Activated T-cell treated with anti-CD3 and anti-CD28 coated beads, Interleukin-2, amount 50 U/mL, for 4 hours (primary cell): ENCODE data around the gene CLASRP. TPM values are rescaled to one million over a fixed set of nuclear protein-coding genes. Genes with fewer than 3 reads are reported as not detected.

Experiments
- ATAC-seq, 2 donors: fragments of 200-7000 bp; cut with Tn5 transposase; one replicate each; pipeline ENCODE4 v1.10.0; 2021
- DNase-seq: peaks from one replicate; pipeline ENCODE4 v3.0.0-alpha.2; 2020
- H3K27me3 Mint-ChIP-seq: one replicate; pipeline ENCODE4 v1.8.0; 2021; ENCODE audit warnings: low read depth, mixed read lengths
- H3K36me3 Mint-ChIP-seq: one replicate; pipeline ENCODE4 v1.8.0; 2022; ENCODE audit warnings: mixed read lengths; ENCODE audit not compliant: insufficient read depth
- H3K4me1 Mint-ChIP-seq: one replicate; pipeline ENCODE4 v1.8.0; 2021; ENCODE audit warnings: low read depth, mixed read lengths
- H3K4me3 Mint-ChIP-seq: one replicate; pipeline ENCODE4 v1.8.0; 2021; ENCODE audit warnings: mild to moderate bottlenecking, moderate library complexity, mixed read lengths
- H3K9me3 Mint-ChIP-seq: one replicate; pipeline ENCODE4 v1.8.0; 2021; ENCODE audit warnings: mixed read lengths
- total RNA-seq, 3 donors: library from RNA; stranded (reverse); gene quantifications; one replicate each; pipeline ENCODE4 v1.2.1, GENCODE V29; 2021

CLASRP gene
- total RNA-seq, 3 donors from 2014 or later = 111 to 114 (median 114) TPM

DNA sequence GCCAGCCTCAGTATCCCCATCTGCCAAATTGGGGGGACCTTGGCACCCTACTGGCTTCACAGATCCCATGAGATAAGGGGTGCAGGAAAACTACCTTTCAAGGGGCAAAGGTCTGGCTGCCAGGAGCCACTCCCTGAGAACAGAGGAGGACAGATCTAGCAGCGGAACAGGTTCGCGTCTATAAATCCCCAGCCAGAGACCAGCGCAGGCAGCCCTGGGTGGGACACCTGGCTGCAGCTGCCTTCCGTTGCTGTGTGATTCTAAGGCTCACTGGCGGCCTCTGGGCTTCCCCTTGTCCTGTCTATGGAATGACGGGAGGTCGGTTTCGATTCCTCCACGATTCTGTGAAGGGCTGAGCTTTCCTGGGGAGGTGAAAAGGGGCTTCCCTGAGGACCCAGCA is 30.3 kb upstream of the CLASRP start:
- no peaks in the 10 kb centered on the region for H3K27me3 Mint-ChIP-seq
- DNase-seq (no peak), ATAC-seq (no peak)
- H3K4me1 Mint-ChIP-seq = peaks cover 6% of the 10 kb centered on the region
- no peaks in the 10 kb centered on the region for H3K9me3 Mint-ChIP-seq
- no peak overlapping the region for H3K4me3 Mint-ChIP-seq
- H3K36me3 Mint-ChIP-seq = peaks cover 21% of the 10 kb centered on the region

DNA sequence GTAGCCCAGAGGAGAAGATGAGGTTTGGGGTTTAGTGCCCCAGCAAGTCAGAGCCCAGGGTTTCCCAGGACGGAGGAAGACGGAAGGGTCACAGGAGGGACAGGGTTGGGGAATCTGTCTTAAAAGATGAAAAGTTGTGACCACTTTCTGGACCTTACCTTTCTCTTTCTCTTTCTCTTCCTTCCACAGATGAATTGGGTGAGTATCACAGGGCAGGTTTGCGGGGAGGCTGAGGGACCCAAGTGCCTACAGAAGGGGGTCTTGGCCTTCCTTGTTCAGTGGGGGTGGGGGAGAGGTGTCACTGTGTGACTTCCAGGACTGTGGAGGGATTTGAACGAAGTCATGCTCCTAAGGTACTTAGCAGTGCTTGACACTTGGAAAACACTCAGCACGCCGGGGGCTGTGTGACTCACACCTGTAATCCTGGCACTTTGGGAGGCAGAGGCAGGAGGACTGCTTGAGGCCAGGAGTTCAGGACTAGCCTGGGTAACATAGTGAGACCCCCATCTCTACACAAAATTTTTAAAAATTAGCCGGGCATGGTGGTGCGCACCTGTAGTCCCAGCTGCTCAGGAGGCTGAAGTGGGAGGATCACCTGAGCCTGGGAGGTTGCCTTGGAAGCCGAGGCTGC is 29.1 kb upstream of the CLASRP start:
- peaks cover 21% of the 10 kb centered on the region for H3K36me3 Mint-ChIP-seq
- ATAC-seq (no peak), DNase-seq (no peak)
- H3K9me3 Mint-ChIP-seq = no peaks in the 10 kb centered on the region
- peaks cover 6% of the 10 kb centered on the region for H3K4me1 Mint-ChIP-seq
- H3K4me3 Mint-ChIP-seq = no peak overlapping the region
- H3K27me3 Mint-ChIP-seq = no peaks in the 10 kb centered on the region

DNA sequence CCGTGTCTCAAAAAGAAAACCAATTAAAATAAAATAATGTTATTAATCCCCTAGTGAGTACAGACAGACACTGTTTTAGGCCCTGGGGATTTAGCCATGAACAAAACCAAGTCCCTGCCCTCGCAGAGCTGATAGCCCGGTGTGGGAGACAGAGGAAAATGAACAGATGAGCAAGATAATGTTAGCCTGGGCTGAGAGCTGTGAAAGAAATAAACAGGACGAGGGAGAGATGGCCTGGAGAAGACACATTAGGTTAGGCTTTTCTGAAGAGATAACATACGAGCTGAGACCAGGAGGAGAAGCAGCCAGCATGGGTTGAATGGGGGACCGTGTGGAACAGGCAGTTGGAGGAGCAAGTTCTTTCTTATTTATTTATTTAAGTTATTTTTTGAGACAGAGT is 28.5 kb upstream of the CLASRP start:
- DNase-seq (no peak), ATAC-seq (no peak)
- H3K4me3 Mint-ChIP-seq = no peak overlapping the region
- peaks cover 6% of the 10 kb centered on the region for H3K4me1 Mint-ChIP-seq
- H3K36me3 Mint-ChIP-seq = peaks cover 21% of the 10 kb centered on the region
- H3K27me3 Mint-ChIP-seq = no peaks in the 10 kb centered on the region
- no peaks in the 10 kb centered on the region for H3K9me3 Mint-ChIP-seq

DNA sequence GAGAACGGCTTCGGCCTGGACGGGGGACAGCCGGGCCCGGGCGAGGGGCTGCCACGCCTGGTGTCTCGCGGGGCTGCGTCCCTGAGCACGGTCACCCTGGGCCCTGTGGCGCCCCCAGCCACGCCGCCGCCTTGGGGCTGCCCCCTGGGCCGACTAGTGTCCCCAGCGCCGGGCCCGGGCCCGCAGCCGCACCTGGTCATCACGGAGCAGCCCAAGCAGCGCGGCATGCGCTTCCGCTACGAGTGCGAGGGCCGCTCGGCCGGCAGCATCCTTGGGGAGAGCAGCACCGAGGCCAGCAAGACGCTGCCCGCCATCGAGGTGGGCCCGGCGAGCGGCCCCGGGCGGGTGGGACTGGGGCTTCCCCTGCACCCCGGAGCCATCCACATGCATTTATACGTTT is 26.9 kb upstream of the CLASRP start:
- no peaks in the 10 kb centered on the region for H3K9me3 Mint-ChIP-seq
- H3K36me3 Mint-ChIP-seq = peaks cover 16% of the 10 kb centered on the region
- H3K4me3 Mint-ChIP-seq = no peak overlapping the region
- no peak for ATAC-seq
- H3K4me1 Mint-ChIP-seq = peaks cover 14% of the 10 kb centered on the region
- no peaks in the 10 kb centered on the region for H3K27me3 Mint-ChIP-seq
- no peak for DNase-seq

DNA sequence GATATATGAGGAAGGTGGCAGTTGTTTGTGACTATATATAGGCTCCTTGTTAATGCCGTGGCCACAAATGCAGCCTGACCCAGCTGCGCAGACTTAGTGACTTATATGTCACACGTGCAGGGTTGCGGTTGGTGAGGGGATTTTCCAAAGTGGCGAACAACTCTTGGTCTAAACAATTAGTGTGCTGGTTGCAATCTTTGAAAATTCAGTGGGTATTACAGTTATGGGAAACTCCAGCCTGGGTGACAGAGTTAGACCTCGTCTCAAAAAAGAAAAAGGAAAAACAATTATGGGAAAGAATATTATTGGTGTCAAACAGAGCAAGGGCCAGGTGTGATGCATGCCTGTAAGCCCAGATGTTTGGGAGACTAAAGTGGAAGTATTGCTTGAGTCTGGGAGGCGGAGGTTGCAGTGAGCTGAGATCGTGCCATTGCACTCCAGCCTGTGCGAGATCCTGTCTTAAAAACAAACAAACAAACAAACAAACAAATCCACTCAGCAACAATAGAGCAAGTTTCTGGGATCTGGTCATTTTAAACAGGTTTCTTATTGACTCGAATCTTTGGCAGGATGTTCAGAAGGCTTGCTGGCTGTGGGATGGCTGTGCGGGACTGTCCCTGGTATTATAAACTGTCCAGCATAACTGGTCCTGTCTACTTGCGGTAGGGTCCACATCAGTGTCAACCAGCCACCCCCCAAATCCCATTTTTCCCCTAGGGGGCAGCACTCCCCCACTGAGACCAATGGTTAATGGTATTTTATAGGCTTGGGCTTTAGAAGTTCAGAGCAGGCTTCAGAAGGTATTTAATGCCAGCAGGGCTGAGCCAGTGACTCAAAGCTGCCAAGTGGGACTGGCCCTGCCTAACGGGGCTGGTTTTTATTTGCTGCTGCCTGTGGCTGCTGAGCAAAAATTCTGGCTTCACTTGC is 22.2 kb upstream of the CLASRP start:
- peak; percentile 82 to 89 for ATAC-seq
- H3K27me3 Mint-ChIP-seq = no peaks in the 10 kb centered on the region
- peak; percentile 62 for DNase-seq
- H3K4me1 Mint-ChIP-seq = peaks cover 15% of the 10 kb centered on the region
- H3K9me3 Mint-ChIP-seq = no peaks in the 10 kb centered on the region
- peak overlapping the region; percentile 29 for H3K4me3 Mint-ChIP-seq
- peaks cover 13% of the 10 kb centered on the region for H3K36me3 Mint-ChIP-seq

DNA sequence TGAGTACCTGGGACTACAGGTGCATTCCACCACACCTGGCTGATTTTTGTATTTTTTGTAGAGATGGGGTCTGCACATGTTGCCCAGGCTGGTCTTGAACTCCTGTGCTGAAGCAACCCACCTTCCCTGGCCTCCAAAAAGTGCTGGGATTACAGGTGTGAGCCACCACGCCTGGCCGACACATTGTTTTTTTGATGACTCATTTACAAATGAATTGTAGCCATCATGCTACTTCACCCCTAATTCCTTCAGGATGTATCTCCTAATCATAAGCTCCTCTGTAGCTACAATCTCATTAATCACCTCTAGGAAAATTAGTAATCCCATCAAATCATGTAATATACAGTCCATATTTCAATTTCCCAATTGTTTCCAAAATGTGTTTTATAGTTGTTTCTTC is 19.7 kb upstream of the CLASRP start:
- Mint-ChIP-seq H3K4me1 (peaks cover 15% of the 10 kb centered on the region), H3K4me3 (no peak overlapping the region), H3K27me3 (no peaks in the 10 kb centered on the region), H3K9me3 (no peaks in the 10 kb centered on the region), H3K36me3 (peaks cover 21% of the 10 kb centered on the region)
- ATAC-seq (no peak), DNase-seq (no peak)

DNA sequence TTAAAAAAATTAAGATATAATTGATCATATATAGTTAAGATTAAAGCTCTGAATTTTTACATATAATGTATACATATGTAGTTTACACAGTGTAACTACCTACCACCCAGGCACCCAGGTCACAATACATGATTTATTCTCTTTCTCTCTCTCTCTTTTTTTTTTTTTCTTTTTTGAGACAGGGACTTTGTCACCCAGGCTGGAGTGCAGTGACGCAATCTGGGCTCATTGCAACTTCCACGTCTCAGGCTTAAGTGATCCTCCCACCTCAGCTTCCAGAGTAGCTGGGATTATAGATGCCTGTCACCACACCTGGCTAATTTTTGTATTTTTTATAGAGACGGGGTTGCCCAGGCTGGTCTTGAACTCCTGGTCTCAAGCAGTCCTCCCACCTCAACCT is 18.8 kb upstream of the CLASRP start:
- ATAC-seq (no peak), DNase-seq (no peak)
- Mint-ChIP-seq H3K4me3 (no peak overlapping the region), H3K36me3 (peaks cover 21% of the 10 kb centered on the region), H3K4me1 (peaks cover 15% of the 10 kb centered on the region), H3K9me3 (no peaks in the 10 kb centered on the region), H3K27me3 (no peaks in the 10 kb centered on the region)

DNA sequence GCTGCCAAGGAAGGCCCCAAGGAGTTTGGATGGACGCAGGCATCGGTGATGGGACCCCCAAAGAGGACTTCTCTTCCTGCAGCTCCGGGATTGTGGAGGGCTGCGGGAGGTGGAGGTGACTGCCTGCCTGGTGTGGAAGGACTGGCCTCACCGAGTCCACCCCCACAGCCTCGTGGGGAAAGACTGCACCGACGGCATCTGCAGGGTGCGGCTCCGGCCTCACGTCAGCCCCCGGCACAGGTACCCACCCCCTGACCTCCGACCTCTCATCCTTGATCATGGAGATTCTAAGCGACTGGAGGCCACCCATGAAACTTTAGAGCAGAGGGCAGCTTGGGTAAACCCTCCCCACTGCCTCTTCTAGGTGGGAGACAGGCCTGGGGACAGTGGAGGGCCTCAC is 16.9 kb upstream of the CLASRP start:
- no peaks in the 10 kb centered on the region for H3K9me3 Mint-ChIP-seq
- DNase-seq (no peak), ATAC-seq (no peak)
- H3K27me3 Mint-ChIP-seq = no peaks in the 10 kb centered on the region
- peaks cover 28% of the 10 kb centered on the region for H3K36me3 Mint-ChIP-seq
- H3K4me3 Mint-ChIP-seq = no peak overlapping the region
- peaks cover 2% of the 10 kb centered on the region for H3K4me1 Mint-ChIP-seq

DNA sequence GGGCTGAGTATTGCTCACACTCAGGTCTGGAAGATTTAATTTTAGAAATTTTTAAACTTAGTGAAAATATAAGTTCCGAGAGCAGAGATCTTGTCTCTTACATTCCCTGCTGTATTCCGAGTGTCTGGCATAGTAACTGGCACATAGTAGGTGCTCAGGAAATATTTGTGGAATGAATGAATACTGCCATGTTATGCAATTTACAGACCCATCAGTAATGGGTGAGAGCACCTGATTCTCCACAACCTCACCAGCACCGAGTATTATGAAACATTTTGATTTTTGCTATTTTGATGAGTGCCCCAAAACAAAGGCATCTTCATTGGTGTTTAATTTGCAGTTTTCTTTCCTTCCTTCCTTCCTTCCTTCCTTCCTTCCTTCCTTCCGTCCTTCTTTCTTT is 15.8 kb upstream of the CLASRP start:
- Mint-ChIP-seq H3K4me3 (no peak overlapping the region), H3K9me3 (no peaks in the 10 kb centered on the region), H3K27me3 (no peaks in the 10 kb centered on the region), H3K36me3 (peaks cover 32% of the 10 kb centered on the region), H3K4me1 (no peaks in the 10 kb centered on the region)
- DNase-seq (no peak), ATAC-seq (no peak)

DNA sequence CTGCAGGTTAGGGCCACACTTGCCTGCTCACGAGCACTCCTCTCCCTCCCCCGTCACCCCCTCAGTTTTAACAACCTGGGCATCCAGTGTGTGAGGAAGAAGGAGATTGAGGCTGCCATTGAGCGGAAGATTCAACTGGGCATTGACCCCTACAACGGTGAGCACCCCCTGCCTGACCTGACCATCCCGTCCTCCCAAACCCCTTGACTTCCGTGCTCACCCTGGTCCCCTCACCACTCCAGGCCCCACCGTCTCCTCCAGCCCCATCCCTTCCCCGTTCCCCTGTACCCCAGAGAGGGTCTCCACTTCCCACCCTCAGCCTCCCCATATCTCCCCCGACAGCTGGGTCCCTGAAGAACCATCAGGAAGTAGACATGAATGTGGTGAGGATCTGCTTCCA is 13.6 kb upstream of the CLASRP start:
- Mint-ChIP-seq H3K9me3 (no peaks in the 10 kb centered on the region), H3K27me3 (no peaks in the 10 kb centered on the region), H3K36me3 (peaks cover 32% of the 10 kb centered on the region), H3K4me3 (no peak overlapping the region), H3K4me1 (no peaks in the 10 kb centered on the region)
- DNase-seq (no peak), ATAC-seq (no peak)

DNA sequence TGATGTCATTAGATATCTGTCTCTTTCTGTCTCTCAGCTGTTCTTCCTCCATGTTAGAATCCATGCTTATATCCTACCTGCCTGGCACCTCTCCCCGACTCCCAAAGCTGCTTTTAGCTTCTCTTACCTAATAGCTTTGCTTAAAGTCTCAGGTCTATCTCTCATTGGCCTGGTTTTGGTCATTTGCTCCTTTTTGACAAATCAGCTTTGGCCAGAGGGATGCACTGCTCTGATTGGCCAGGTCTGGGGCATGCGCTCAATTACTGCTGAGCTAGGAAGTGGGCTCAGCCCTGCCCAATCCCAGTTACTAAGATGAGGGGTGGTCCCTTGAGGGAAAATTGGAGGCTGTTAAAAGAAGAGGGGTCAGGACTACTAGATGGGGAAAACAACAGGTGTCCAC is 11.5 kb upstream of the CLASRP start:
- Mint-ChIP-seq H3K9me3 (no peaks in the 10 kb centered on the region), H3K4me1 (no peaks in the 10 kb centered on the region), H3K4me3 (no peak overlapping the region), H3K36me3 (peaks cover 36% of the 10 kb centered on the region), H3K27me3 (no peaks in the 10 kb centered on the region)
- no peak for DNase-seq
- no peak for ATAC-seq

DNA sequence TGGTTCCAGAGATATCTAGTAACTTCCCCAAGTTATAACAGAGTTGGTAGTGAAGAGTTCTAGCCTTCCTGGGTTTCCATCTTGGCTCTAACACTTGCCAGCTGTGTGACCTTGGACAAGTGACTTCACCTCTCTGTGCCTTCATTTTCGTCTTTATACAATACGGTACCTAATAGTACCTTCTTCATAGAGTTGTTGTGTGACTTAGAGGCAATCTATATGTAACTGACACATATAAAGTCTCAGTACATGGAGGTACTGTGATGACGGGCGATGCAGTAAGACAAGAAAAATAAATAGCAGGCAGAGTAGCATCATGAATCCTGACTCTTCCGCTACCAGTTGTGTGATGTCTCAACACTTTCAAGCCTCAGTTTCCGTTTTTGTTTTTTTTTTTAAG is 8.0 kb upstream of the CLASRP start:
- no peaks in the 10 kb centered on the region for H3K27me3 Mint-ChIP-seq
- H3K4me1 Mint-ChIP-seq = no peaks in the 10 kb centered on the region
- DNase-seq (no peak), ATAC-seq (no peak)
- H3K9me3 Mint-ChIP-seq = no peaks in the 10 kb centered on the region
- H3K36me3 Mint-ChIP-seq = peaks cover 43% of the 10 kb centered on the region
- H3K4me3 Mint-ChIP-seq = no peak overlapping the region

DNA sequence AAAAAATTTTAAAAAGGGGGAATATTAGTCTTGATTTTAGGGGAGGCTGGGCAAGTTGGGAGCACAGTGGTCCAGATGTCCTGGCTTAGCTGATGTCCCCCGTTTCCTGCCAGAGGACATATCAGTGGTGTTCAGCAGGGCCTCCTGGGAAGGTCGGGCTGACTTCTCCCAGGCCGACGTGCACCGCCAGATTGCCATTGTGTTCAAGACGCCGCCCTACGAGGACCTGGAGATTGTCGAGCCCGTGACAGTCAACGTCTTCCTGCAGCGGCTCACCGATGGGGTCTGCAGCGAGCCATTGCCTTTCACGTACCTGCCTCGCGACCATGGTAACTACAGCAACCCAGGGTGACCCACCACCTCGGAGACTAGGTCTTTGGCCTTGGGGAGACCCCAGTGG is 6.4 kb upstream of the CLASRP start:
- no peaks in the 10 kb centered on the region for H3K9me3 Mint-ChIP-seq
- DNase-seq = no peak
- H3K4me3 Mint-ChIP-seq = no peak overlapping the region
- H3K4me1 Mint-ChIP-seq = no peaks in the 10 kb centered on the region
- ATAC-seq = no peak
- H3K27me3 Mint-ChIP-seq = no peaks in the 10 kb centered on the region
- H3K36me3 Mint-ChIP-seq = peaks cover 33% of the 10 kb centered on the region

DNA sequence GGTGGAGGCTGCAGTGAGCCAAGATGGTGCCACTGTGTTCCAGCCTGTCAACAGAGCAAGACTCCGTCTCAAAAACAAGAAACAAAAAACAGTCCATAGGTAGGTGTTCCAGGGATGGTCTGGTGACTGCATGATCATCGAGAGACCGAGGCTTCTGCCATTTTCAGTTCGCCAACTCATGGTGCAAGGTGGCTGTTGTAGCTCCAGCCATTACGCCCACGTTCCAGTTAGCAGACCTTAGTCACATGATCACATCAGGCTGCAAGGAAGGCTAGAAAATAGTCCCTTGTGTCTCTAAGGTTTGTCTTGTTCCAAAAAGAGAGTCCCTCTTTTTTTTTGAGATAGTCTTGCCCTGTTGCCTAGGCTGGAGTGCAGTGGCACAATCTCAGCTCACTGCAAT is 3.1 kb upstream of the CLASRP start:
- Mint-ChIP-seq H3K4me3 (no peak overlapping the region), H3K4me1 (peaks cover 18% of the 10 kb centered on the region), H3K36me3 (peaks cover 27% of the 10 kb centered on the region), H3K9me3 (no peaks in the 10 kb centered on the region), H3K27me3 (no peaks in the 10 kb centered on the region)
- DNase-seq = no peak
- ATAC-seq = no peak
